Ovary (tissue), 9 donors: ENCODE results near the gene GRID1. TPM values are rescaled to one million over a fixed set of nuclear protein-coding genes. Genes with fewer than 3 reads are reported as not detected.

ENCODE experiments used
- DNase-seq, 5 donors: peaks; one replicate each; pipeline ENCODE4 v3.0.0-alpha.2; 2019 to 2020
- H3K27ac ChIP-seq, 2 donors: fragments of 200-600 bp; one replicate each; pipeline versions ENCODE4 v1.5.1 to v1.8.0; 2019 to 2022
- H3K27me3 ChIP-seq: fragments of 200-600 bp; one replicate; pipeline ENCODE4 v1.8.0; 2022
- H3K36me3 ChIP-seq: fragments of 200-600 bp; sonication (generic); one replicate; pipeline ENCODE4 v1.5.1; 2019
- H3K4me1 ChIP-seq: one replicate; pipeline ENCODE4 v1.8.1; 2013; ENCODE audit warnings: mild to moderate bottlenecking, moderate library complexity; ENCODE audit not compliant: insufficient read depth
- H3K4me3 ChIP-seq: fragments of 200-600 bp; sonication (generic); one replicate; pipeline ENCODE4 v1.5.1; 2017
- H3K9me3 ChIP-seq, 2 donors: fragments of 200-600 bp in 1 of 2; sonication (generic) in 1 of 2; one replicate each; pipeline versions ENCODE4 v1.5.1 to v1.8.1; 2013 to 2019; ENCODE audit warnings: mild to moderate bottlenecking in 1 of 2, moderate library complexity in 1 of 2
- EP300 ChIP-seq: sonication (generic); formaldehyde crosslinking; IDR thresholded peaks from one replicate; pipeline ENCODE4 v1.6.1; 2017; ENCODE audit warnings: antibody characterized with exemption
- POLR2A ChIP-seq: fragments of 450-650 bp; IDR thresholded peaks from one replicate; pipeline ENCODE4 v1.6.1; 2017; ENCODE audit warnings: antibody characterized with exemption, mild to moderate bottlenecking, moderate library complexity
- WGBS, 3 donors: extraction: QIAGEN DNeasy Blood & Tissue Kit in 1 of 3; methylation state at CpG; one replicate each; pipeline versions ENCODE4 v1.1.5 to v1.1.7; 2013 to 2017; 5-methylcytosine and 5-hydroxymethylcytosine counted together
- intact Hi-C, 4 donors: fragments of 100-400 bp; cut with DNase I; formaldehyde crosslinking; loops; one replicate each; pipeline versions ENCODE4 v1.11.0 to v1.15.1; 2022 to 2023
- polyA plus RNA-seq, 2 donors: library from polyadenylated mRNA; stranded (reverse); fragments of 200-250 nt in 1 of 2; fragments of 350-450 nt in 1 of 2; fragmentation: Illumina TruSeq in 1 of 2; extraction: RNeasy Lipid Tissue Mini Kit (QIAGEN cat#74804) in 1 of 2; gene quantifications; one replicate each; pipeline ENCODE4 v1.2.3, GENCODE V29; 2013 to 2014
- total RNA-seq, 7 donors: library from RNA; depleted of rRNA in 2 of 7; stranded (reverse); fragments of >200 nt in 2 of 7; fragmentation: NEBNext Ultra II Directional in 3 of 7; extraction: Animal tissue kit (Norgen Biotek cat#: 25700) in 3 of 7; gene quantifications; one replicate each; pipeline versions ENCODE4 v1.1.0 to v1.2.4, GENCODE V29; 2016 to 2023
- TF ChIP-seq, protein P1 (sequence below), 3 donors: fragments of 450-650 bp in 2 of 3; fragments of 200-600 bp in 1 of 3; IDR thresholded peaks; one replicate each; pipeline versions ENCODE4 v1.5.1 to v1.8.0; 2016 to 2022; ENCODE audit warnings: antibody characterized with exemption in 3 of 3, mild to moderate bottlenecking in 1 of 3
- donor health status: DM: no; HTN: no; CAD: no; lungs with moderate emphysema.
- donor health status: DM: no; HTN: no; CAD: no.
- donor health status: Bipolar disorder and iron deficiency.
- donor health status: DM: yes; HTN: yes; CAD: no.
- donor health status: DM: no; HTN: no; CAD: no.
- donor health status: DM: yes; HTN: yes; CAD: no.

The GRID1 gene
- total and polyA plus RNA-seq, 9 donors, result 0.57 to 6.2 (median 1.8) TPM

- no peaks in the 10 kb centered on the region for H3K36me3 ChIP-seq
- no peak overlapping the region for H3K27ac ChIP-seq
- intact Hi-C loops, result no loop called here
- H3K4me3 ChIP-seq, result no peak overlapping the region
- H3K4me1 ChIP-seq, result no peaks in the 10 kb centered on the region
- TF ChIP-seq, protein P1, sequence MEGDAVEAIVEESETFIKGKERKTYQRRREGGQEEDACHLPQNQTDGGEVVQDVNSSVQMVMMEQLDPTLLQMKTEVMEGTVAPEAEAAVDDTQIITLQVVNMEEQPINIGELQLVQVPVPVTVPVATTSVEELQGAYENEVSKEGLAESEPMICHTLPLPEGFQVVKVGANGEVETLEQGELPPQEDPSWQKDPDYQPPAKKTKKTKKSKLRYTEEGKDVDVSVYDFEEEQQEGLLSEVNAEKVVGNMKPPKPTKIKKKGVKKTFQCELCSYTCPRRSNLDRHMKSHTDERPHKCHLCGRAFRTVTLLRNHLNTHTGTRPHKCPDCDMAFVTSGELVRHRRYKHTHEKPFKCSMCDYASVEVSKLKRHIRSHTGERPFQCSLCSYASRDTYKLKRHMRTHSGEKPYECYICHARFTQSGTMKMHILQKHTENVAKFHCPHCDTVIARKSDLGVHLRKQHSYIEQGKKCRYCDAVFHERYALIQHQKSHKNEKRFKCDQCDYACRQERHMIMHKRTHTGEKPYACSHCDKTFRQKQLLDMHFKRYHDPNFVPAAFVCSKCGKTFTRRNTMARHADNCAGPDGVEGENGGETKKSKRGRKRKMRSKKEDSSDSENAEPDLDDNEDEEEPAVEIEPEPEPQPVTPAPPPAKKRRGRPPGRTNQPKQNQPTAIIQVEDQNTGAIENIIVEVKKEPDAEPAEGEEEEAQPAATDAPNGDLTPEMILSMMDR (IDR thresholded peaks at IDR 0.05), result no peak
- TF ChIP-seq POLR2A, result no peak
- TF ChIP-seq EP300, result no peak
- DNase-seq, result no peak
- H3K27me3 ChIP-seq, result no peaks in the 10 kb centered on the region
- WGBS, 3 donors, result 50 to 56% (median 51%) methylated on average over 13 of the region's 13 CpGs
- no peaks in the 10 kb centered on the region for H3K9me3 ChIP-seq
Observed at GRCh38 chr10:86017841-86018734, 348.5 kb downstream of the GRID1 start.

DNA sequence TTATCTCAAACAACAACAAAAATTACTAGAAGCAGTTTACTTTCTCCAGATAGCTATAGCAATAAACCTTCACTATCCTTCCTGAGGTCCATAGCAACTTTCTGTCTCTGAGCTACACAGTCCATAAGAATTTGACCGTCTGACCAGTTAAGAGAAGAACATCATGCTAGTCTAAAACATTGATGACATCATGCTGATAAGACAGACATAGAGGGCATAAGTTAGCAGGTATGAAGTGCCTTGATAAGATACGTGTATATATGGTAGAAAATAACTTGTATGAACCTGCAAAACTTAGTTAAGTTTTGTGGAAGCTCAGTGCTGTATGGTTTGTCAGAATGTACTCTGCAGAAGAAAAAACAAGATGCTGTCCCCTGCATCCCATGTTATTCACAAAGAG lies 353.0 kb downstream of the GRID1 start:
- Histone ChIP-seq H3K27ac (no peak overlapping the region), H3K4me1 (no peaks in the 10 kb centered on the region), H3K36me3 (no peaks in the 10 kb centered on the region), H3K4me3 (no peak overlapping the region), H3K9me3 (no peaks in the 10 kb centered on the region), H3K27me3 (no peaks in the 10 kb centered on the region)
- intact Hi-C loops, result no loop called here
- no peak for DNase-seq
- WGBS, 3 donors, result 53 to 76% (median 54%) methylated on average over 2 of the region's 2 CpGs
- TF ChIP-seq POLR2A (no peak), EP300 (no peak)
- TF ChIP-seq, protein P1 (IDR thresholded peaks at IDR 0.05), result no peak

GRCh38 chr10:86007171-86007570 lies 359.4 kb downstream of the GRID1 start:
- intact Hi-C loops, result no loop called here
- 57 to 84% (median 61%) methylated on average over 6 of the region's 6 CpGs for WGBS, 3 donors
- no peaks in the 10 kb centered on the region for H3K27me3 ChIP-seq
- no peak overlapping the region for H3K27ac ChIP-seq
- TF ChIP-seq EP300 (no peak), POLR2A (no peak)
- TF ChIP-seq, protein P1 (IDR thresholded peaks at IDR 0.05), result no peak
- no peaks in the 10 kb centered on the region for H3K9me3 ChIP-seq
- DNase-seq, result no peak
- H3K36me3 ChIP-seq, result no peaks in the 10 kb centered on the region
- H3K4me1 ChIP-seq, result no peaks in the 10 kb centered on the region
- H3K4me3 ChIP-seq, result no peak overlapping the region

- Histone ChIP-seq H3K9me3 (no peaks in the 10 kb centered on the region), H3K27ac (no peak overlapping the region), H3K4me3 (no peak overlapping the region), H3K4me1 (no peaks in the 10 kb centered on the region), H3K27me3 (no peaks in the 10 kb centered on the region), H3K36me3 (no peaks in the 10 kb centered on the region)
- intact Hi-C loops, result no loop called here
- WGBS, 3 donors, result 55 to 97% (median 96%) methylated on average over 1 of the region's 1 CpG
- no peak for DNase-seq
- TF ChIP-seq, protein P1 (IDR thresholded peaks at IDR 0.05), result no peak
- TF ChIP-seq POLR2A (no peak), EP300 (no peak)
Observed at GRCh38 chr10:86004337-86004736, 362.3 kb downstream of the GRID1 start.
